Stimulated activated CD4-positive, alpha-beta T cell treated with anti-CD3 and anti-CD28 coated beads, TNF-alpha, amount 100 ng/mL, for 1 hour (primary cell): ENCODE measurements around the gene GM2A.
"Not testable (repeated sequence)": the region's sequence is repeated elsewhere in the genome, so short reads cannot be mapped to it uniquely, and the experiment has no call there.

Source experiments
- DNase-seq, 3 donors: peaks; one replicate each; pipeline ENCODE4 v3.0.0-alpha.2; 2020; ENCODE audit warnings: low read depth in 3 of 3, low spot score in 1 of 3

The GM2A gene

GRCh38 chr5:151227918-151228447 is 25.0 kb upstream of the GM2A start:
- no peak for DNase-seq

GRCh38 chr5:151228986-151229385 is 24.0 kb upstream of the GM2A start:
- DNase-seq: no peak

GRCh38 chr5:151230048-151230680 is 22.8 kb upstream of the GM2A start:
- no peak for DNase-seq

GRCh38 chr5:151231359-151231758 is 21.6 kb upstream of the GM2A start:
- no peak for DNase-seq

- DNase-seq: no peak
Measured at GRCh38 chr5:151233616-151234085, 19.3 kb upstream of the GM2A start.

DNA sequence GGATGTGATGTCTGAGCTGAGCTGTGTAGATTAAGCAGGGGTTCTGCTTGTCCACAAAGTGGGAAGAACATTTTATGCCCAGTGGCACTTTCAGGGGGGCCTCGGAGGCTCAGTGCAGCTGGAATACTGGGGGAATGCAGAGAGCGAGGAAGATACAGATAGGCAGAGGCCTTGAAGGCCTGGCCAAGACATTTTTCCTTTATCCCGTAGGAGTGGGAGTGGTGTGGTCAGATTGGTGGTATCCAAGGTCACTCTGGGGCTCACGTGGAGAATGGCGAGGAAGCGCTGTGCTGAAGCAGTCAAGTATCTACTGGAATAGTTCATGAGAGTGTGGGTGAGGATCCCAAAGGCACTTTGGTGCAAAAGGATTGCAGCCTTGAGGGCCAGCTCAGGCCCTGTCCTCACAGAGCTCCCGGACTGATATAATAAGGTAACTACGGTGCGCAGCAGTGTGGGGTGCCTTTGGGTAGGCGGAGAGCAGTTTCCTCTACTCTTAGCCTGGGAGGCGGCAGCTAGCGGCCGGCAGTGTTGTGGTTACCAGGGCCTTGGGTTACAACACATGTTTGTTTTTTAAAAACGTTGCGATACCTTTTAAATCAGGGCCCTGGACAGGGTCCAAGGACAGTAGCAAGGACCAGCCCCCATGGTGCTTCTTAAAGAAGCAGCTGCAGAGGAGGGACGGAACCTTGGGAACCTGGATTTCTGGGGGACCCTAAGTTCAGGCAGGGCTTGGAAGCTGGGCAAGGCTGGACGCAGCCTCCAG is 18.3 kb upstream of the GM2A start:
- DNase-seq: no peak

GRCh38 chr5:151235239-151235571 is 17.8 kb upstream of the GM2A start:
- DNase-seq: not testable (repeated sequence)

DNA sequence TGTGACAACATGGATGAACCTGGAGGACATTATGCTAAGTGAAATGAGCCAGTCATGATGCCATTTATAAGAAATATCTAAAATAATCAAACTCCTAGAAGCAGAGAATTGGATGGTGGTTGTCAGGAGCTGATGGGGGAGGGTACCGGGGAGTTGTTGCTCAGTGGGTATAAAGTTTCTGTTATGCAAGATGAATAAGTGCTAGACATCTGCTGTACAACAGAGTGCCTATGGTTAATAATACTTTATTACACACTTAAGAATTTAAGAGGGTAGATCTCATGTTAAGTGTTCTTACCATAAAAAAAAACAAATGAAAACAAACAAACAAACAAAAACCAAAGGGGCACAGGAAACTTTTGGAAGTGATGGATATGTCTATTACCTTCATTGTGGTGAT is 16.1 kb upstream of the GM2A start:
- DNase-seq: no peak

DNA sequence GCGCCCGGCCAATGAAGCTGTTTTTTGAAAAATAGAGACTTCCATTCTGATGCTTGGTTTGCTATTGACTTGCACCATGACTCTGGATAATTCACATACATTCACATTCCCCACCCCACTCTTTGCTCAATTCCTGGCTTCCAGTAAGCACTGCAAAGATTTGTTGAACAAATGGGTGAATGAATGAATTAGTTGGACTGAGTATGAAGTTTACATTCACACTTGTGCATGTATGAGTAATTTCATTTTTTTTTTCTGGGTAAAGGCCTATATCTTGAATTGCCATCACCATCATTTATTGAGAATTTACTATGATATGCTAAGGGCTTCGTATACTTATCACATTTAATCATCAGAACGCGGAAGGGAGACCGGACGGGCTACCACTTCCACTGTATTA is 15.3 kb upstream of the GM2A start:
- DNase-seq: no peak

GRCh38 chr5:151238303-151238741 is 14.7 kb upstream of the GM2A start:
- DNase-seq: no peak

DNA sequence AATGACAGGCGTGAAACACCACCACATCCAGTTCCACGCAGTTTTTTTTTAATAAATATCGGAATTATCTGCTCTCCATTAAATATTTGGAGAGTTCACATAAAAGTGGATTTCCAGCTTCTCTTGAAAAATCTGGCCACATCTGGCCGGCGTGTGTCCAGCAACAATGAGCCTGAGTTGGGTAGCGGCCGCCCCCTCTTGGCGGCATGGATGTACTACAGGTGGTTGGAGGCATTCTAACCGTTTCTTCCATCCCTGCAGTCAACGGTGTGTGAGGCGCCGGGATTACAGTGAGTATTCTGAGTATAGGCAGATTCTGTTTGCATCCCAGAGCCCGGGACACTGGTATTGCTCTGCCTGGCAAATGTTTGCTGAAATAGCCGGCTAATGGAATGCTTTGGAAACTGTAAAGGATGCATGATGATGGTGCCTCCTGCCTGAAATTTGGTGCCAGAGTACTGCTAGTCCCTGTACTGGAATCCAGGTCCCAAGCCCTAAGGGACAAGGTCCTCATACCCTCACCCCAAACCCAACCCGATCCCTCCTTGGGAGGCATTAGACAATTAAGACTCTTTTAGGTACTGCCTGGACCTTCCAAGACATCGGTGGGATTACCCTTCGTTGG is 13.6 kb upstream of the GM2A start:
- peak in 1 of 3 donors; percentile 48 for DNase-seq

DNA sequence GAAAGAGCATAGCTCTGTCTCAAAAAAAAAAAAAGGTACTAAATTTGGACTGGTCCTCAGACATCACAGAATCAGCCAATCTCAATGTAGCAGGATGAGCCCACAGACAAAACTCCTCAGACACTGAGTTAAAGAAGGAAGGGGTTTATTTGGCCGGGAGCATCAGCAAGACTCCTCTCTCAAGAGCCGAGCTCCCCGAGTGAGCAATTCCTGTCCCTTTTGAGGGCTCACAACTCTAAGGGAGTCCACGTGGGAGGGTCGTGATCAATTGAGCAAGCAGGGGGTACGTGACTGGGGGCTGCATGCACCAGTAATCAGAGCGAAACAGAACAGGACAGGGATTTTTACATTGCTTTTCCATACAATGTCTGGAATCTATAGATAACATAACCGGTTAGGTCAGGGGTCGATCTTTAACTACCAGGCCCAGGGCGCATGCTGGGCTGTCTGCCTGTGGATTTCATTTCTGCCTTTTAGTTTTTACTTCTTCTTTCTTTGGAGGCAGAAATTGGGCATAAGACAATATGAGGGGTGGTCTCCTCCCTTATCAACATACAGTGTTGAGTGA is 12.6 kb upstream of the GM2A start:
- DNase-seq: not testable (repeated sequence)

- DNase-seq: no peak
Measured at GRCh38 chr5:151240924-151241635, 11.9 kb upstream of the GM2A start.

- DNase-seq: no peak
Measured at GRCh38 chr5:151243127-151243526, 9.9 kb upstream of the GM2A start.

DNA sequence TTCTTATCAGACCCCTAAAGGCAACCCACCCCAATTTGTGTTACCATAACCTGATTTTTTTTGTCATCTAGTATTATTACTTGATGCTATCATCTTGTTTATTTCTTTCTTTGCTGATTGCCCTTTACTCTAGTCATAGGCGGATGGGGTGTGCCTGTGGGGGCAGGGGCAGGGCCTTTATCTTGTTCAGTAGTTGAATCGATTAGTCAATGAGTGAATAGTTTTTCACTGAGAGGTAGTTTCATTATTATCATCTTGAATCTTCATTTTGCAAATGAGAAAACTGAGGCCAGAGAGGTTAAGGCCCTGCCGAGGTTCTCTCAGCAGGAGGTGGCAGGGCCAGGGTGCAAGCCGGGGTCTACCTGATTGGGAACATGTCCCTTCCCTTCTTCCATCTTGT is 9.4 kb upstream of the GM2A start:
- DNase-seq: no peak

GRCh38 chr5:151244206-151244605 is 8.8 kb upstream of the GM2A start:
- DNase-seq: no peak

DNA sequence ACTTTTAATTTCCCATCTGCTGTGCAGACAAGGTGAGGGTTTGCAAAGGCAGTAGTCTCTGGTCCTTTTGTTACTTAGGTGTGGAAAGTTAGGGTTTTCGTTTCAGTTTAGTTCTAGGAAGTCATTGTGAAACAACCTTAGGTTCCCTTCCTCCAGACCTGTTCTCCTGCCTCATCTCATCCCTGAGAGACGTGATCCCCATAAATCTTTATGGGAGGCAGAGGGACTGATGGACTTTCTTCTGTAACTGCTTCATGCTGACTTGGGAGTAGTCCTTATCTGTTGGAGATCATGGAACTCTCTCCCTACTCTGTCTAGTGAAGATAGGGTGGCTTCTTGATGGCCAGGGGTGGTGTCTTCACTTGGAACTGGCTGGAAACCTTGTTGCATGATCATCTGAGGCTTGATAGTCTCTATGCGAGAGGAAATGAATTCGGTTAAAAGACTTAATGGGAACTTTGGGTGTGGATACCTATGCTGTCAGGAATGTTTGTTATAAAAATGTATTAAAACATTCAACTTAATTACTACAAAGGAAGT is 7.2 kb upstream of the GM2A start:
- no peak for DNase-seq

- DNase-seq: no peak
Measured at GRCh38 chr5:151248651-151249050, 4.3 kb upstream of the GM2A start.

- DNase-seq: no peak
Measured at GRCh38 chr5:151249281-151249680, 3.7 kb upstream of the GM2A start.

- DNase-seq: no peak
Measured at GRCh38 chr5:151250346-151251000, 2.5 kb upstream of the GM2A start.
